SK-MEL-5 (cell line): ENCODE results near the gene KRTAP27-1. TPM values are rescaled to one million over a fixed set of nuclear protein-coding genes. Genes with fewer than 3 reads are reported as not detected.

Experiments
- DNase-seq: peaks from one replicate; pipeline ENCODE4 v3.0.0-alpha.2; 2016; ENCODE audit warnings: low read depth, low spot score
- in situ Hi-C: cut with HindIII; loops from 2 replicates; pipeline ENCODE4 v1.10.0; 2016; ENCODE audit warnings: low sequenced_read_pairs, high pct_unique_total_duplicates, low pct_unique_long_range_greater_than_20kb
- small RNA-seq, 2 experiments: library from RNA; depleted of rRNA; stranded (forward); fragments of <200 nt; gene quantifications; one replicate each; pipeline ENCODE3, GENCODE V24; 2014
- total RNA-seq: library from RNA; depleted of rRNA; stranded (reverse); fragments of >200 nt; shearing (Covaris generic); gene quantifications from 2 replicates; pipeline ENCODE4 v1.2.3, GENCODE V29; 2014; rRNA removed

KRTAP27-1 gene
- total RNA-seq, 1 experiment from 2014 or later: not detected

DNA sequence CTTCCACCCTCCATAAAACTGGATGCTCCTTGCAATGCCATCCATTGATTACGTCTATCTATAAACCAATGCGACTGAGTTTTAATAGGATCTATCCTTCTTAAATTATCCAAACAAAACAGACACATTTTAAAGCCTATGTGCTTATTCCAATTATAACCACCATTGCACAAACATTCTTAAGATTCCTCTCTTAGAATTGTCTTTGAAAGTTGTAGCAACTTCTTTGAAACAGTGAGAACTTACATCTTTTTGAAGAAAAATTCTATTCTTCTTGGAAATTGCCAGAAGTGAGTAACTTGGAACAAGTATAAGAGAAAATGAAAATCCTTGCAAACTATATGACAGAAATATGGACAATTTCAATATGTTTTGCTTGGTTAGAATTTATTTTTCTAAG lies 17.3 kb downstream of the KRTAP27-1 start, which contains the start of gene KRTAP26-1:
Gene KRTAP26-1 (minus strand): TSS at position 101 of the 400 bp plus-strand sequence. CDS start 280 bp downstream, outside the sequence.
- no peak for DNase-seq
- in situ Hi-C loops: no loop called here

DNA sequence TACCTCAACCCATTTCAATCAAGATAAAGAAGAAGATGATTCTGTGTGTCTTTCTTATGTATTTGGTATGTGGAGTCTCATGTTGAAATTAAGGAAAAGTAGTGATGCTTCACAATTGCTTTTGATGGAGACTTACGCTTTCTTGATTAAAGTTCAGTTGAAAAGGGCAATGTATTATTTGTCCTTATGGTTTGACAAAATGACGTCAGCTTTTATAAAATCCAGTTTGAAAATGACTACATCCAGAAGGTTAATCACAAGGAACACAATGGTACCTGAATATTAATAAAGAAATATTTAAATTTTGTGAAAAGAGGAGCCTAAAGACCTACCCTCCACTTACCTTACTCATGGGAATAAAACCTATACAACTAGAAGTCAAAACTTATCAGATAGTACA lies 21.8 kb downstream of the KRTAP27-1 start:
- in situ Hi-C loops: no loop called here
- DNase-seq: no peak

DNA sequence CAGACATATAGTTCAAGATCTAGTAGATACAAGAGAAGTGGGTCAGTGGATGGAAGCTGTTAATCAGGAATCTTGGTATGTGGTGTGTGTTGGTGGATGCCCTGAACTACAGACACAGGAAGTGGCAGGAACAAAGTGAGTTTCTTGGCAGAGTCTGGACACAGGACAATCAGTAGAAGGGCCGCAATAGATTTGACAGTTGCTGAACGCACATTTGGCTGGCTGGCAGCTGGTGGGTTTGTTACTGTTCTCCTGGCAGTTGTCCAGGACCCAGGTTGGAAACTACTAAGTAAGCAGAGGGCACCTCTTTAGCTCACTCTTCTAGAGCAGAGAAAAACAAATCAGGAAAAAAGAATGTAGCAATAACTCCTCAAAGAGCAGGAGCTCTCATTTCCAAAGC lies 30.6 kb downstream of the KRTAP27-1 start:
- DNase-seq: no peak
- in situ Hi-C loops: no loop called here

DNA sequence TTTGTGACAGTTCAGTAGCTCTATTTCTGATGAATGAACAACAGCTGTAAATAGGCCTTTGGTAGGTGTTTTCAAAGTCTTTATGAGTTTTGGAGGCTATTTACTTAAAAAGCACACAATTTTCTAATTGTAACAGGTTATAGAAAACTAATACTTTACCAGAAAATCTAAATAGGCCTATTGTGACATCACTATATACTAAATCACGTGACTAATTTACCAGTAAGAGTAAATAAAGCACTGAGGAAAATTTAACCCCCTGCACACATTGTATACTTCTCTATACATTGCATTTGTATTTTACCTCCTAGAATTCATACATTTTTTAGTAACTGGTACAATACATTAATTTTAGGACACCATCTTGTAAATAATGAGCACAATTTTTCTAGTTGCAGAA lies 32.4 kb downstream of the KRTAP27-1 start:
- DNase-seq: no peak
- in situ Hi-C loops: no loop called here

DNA sequence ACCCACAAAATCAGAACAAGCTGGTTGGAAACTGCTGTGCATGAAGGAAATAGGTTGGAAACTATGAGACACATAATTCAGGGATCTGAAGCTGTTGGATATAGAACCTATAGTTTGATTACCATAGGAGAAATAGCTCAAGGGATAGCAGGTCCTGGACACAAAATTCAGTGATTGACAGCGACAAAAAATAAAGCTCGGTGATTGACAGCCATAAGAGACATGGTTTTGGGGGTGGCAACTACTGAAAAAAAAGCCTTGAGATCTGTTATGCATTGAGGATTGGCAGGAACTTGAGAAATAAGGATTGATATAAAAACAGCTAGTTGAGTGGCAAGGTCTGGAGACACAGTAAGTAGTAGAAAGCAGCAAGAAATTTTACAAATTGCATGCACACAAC lies 48.3 kb downstream of the KRTAP27-1 start, which contains the start of gene KRTAP25-1:
Gene KRTAP25-1 (minus strand): TSS at position 300 of the 400 bp plus-strand sequence. CDS start 24 bp downstream, at position 276.
- in situ Hi-C loops: no loop called here
- DNase-seq: no peak

Small RNA genes lying within 50 kb of the gene (small RNA-seq; reads per million reads assigned to genes)
- 0 reads per million in 2 experiments for gene KRTAP23-1
- 0 reads per million in 2 experiments for gene MIR4327

Other genes with a start within 250 kb of the KRTAP27-1 start
- gene CLDN17, start 170.9 kb downstream of the KRTAP27-1 start, total RNA-seq: not detected in 2 replicates
- not detected in 2 replicates for gene CLDN8, start 121.6 kb downstream of the KRTAP27-1 start, total RNA-seq
- gene KRTAP24-1, start 54.7 kb downstream of the KRTAP27-1 start, total RNA-seq: not detected in 2 replicates
- not detected in 2 replicates for gene KRTAP25-1, start 48.2 kb downstream of the KRTAP27-1 start, total RNA-seq
- gene KRTAP26-1, start 17.4 kb downstream of the KRTAP27-1 start, total RNA-seq: not detected in 2 replicates
- gene KRTAP23-1, start 10.9 kb upstream of the KRTAP27-1 start, total RNA-seq: not detected in 2 replicates
- not detected in 2 replicates for gene KRTAP13-2, start 34.6 kb upstream of the KRTAP27-1 start, total RNA-seq
- not detected in 2 replicates for gene KRTAP13-1, start 58.3 kb upstream of the KRTAP27-1 start, total RNA-seq
- gene KRTAP13-3, start 88.2 kb upstream of the KRTAP27-1 start, total RNA-seq: not detected in 2 replicates
- not detected in 2 replicates for gene KRTAP13-4, start 92.5 kb upstream of the KRTAP27-1 start, total RNA-seq
- gene KRTAP15-1, start 102.6 kb upstream of the KRTAP27-1 start, total RNA-seq: not detected in 2 replicates
- 0.34 and 1.3 TPM in 2 replicates for gene KRTAP19-1, start 142.7 kb upstream of the KRTAP27-1 start, total RNA-seq
- not detected in 2 replicates for gene KRTAP19-2, start 149.7 kb upstream of the KRTAP27-1 start, total RNA-seq
- gene KRTAP19-3, start 154.3 kb upstream of the KRTAP27-1 start, total RNA-seq: not detected in 2 replicates
- not detected in 2 replicates for gene KRTAP19-4, start 159.5 kb upstream of the KRTAP27-1 start, total RNA-seq
- not detected in 2 replicates for gene KRTAP19-5, start 164.4 kb upstream of the KRTAP27-1 start, total RNA-seq
- gene KRTAP19-6, start 204.2 kb upstream of the KRTAP27-1 start, total RNA-seq: not detected in 2 replicates
- not detected in 2 replicates for gene KRTAP19-7, start 223.6 kb upstream of the KRTAP27-1 start, total RNA-seq